Measurements from ENCODE around the gene CLCN1. TPM values are rescaled to one million over a fixed set of nuclear protein-coding genes. Genes with fewer than 3 reads are reported as not detected.

Gene CLCN1
- total and polyA plus RNA-seq, 10 of the 15 experiments (the other 5 are each of a cell fraction or from before 2014, with no cell fraction given) = 0.30 TPM; not detected in 9

- POLR2A ChIA-PET = interaction anchor here (0.5 kb wide), 1 partner anchor 57 kb away, joined by 3 read pairs; no protein-coding TSS in a partner anchor
- 55% methylated on average over 11 of the region's 11 CpGs for WGBS (ENCODE audit: insufficient coverage, insufficient replicate concordance, low lambda C conversion rate, missing lambda C conversion rate)
- no peak overlapping the region for H2AFZ ChIP-seq (ENCODE audit: control insufficient read depth, low read depth, low read length)
- H3K27ac ChIP-seq (ENCODE audit: control insufficient read depth, insufficient read depth) = no peak overlapping the region
- no peaks in the 10 kb centered on the region for H3K79me2 ChIP-seq (ENCODE audit: control insufficient read depth, insufficient read depth, low read length)
- H3K27me3 ChIP-seq (replicated peaks in 1 of 2; ENCODE audit: control insufficient read depth in 2 of 2, insufficient read depth in 2 of 2, low read length in 1 of 2) = peaks cover 10 to 25% of the 10 kb centered on the region in 2 experiments
- no peak overlapping the region for H3K9ac ChIP-seq (ENCODE audit: control insufficient read depth, insufficient read depth, low read length)
- DNase-seq (ENCODE audit: low read depth, low spot score) (no peak), FAIRE-seq (no peak), ATAC-seq (no peak)
- intact Hi-C loops (cut with micrococcal nuclease; ENCODE audit: unreplicated experiment) = no loop called here
- no peak overlapping the region for H3K4me2 ChIP-seq (ENCODE audit: control insufficient read depth, insufficient read depth)
- SMC1A ChIA-PET (ENCODE audit: uncharacterized antibody, unreplicated experiment) = no interaction called here
- H4K20me1 ChIP-seq (ENCODE audit: control insufficient read depth, insufficient read depth) = no peaks in the 10 kb centered on the region; the same call in 1 of the 2 replicates
- no peaks in the 10 kb centered on the region; the same call in 2 of the 3 replicates for H3K9me3 ChIP-seq (replicated peaks; ENCODE audit: control insufficient read depth, insufficient read depth, low read length)
- H3K4me3 ChIP-seq = no peak overlapping the region
- RAD21 ChIA-PET (ENCODE audit: unreplicated experiment) = no interaction called here
- in situ Hi-C loops (cut with MboI) = no loop called here
- CTCF ChIA-PET = interaction anchor here (1.9 kb wide), 1 partner anchor 57 kb away, joined by 5 read pairs; no protein-coding TSS in a partner anchor
- no peaks in the 10 kb centered on the region for H3K36me3 ChIP-seq (ENCODE audit: control insufficient read depth in 2 of 2, insufficient read depth in 2 of 2, low read length in 1 of 2)
- no peaks in the 10 kb centered on the region for H3K4me1 ChIP-seq (ENCODE audit: control insufficient read depth, insufficient read depth, low read length)
- BruUV-seq (replicated peaks) = no TSS peak
- TF ChIP-seq SPI1 (IDR thresholded peaks at IDR 0.05; ENCODE audit: borderline replicate concordance, insufficient read depth, low read depth, low read length) (peak; percentile 62), PKNOX1 (IDR thresholded peaks at IDR 0.05) (no peak)
These were observed 44.0 kb downstream of the CLCN1 start for GRCh38 chr7:143359771-143360353.

GRCh38 chr7:143360788-143361551, 45.1 kb downstream of the CLCN1 start:
- H3K4me2 ChIP-seq (ENCODE audit: control insufficient read depth, insufficient read depth) = no peak overlapping the region
- intact Hi-C loops (cut with micrococcal nuclease; ENCODE audit: unreplicated experiment) = no loop called here
- RAD21 ChIA-PET (ENCODE audit: unreplicated experiment) = no interaction called here

More at GRCh38 chr7:143360788-143361551, 45.1 kb downstream of the CLCN1 start:
- POLR2A ChIA-PET = no interaction called here
- H2AFZ ChIP-seq (ENCODE audit: control insufficient read depth, low read depth, low read length) = no peak overlapping the region
- 57% methylated on average over 13 of the region's 19 CpGs for WGBS (ENCODE audit: insufficient coverage, insufficient replicate concordance, low lambda C conversion rate, missing lambda C conversion rate)
- no peaks in the 10 kb centered on the region; the same call in 1 of the 2 replicates for H4K20me1 ChIP-seq (ENCODE audit: control insufficient read depth, insufficient read depth)
- H3K36me3 ChIP-seq (ENCODE audit: control insufficient read depth in 2 of 2, insufficient read depth in 2 of 2, low read length in 1 of 2) = no peaks in the 10 kb centered on the region
- no peak overlapping the region for H3K4me3 ChIP-seq
- CTCF ChIA-PET = interaction anchor here (1.0 to 1.9 kb wide), 2 partner anchors 19 to 56 kb away, joined by 3 to 5 read pairs; no protein-coding TSS in a partner anchor
- no peaks in the 10 kb centered on the region; the same call in 2 of the 3 replicates for H3K9me3 ChIP-seq (replicated peaks; ENCODE audit: control insufficient read depth, insufficient read depth, low read length)
- ATAC-seq (no peak), DNase-seq (ENCODE audit: low read depth, low spot score) (no peak), FAIRE-seq (no peak)
- no peaks in the 10 kb centered on the region for H3K79me2 ChIP-seq (ENCODE audit: control insufficient read depth, insufficient read depth, low read length)
- no peak overlapping the region for H3K27ac ChIP-seq (ENCODE audit: control insufficient read depth, insufficient read depth)
- peaks cover 10 to 25% of the 10 kb centered on the region in 2 experiments for H3K27me3 ChIP-seq (replicated peaks in 1 of 2; ENCODE audit: control insufficient read depth in 2 of 2, insufficient read depth in 2 of 2, low read length in 1 of 2)
- H3K4me1 ChIP-seq (ENCODE audit: control insufficient read depth, insufficient read depth, low read length) = no peaks in the 10 kb centered on the region
- TF ChIP-seq EZH2 (IDR thresholded peaks at IDR 0.05; ENCODE audit: borderline replicate concordance, control insufficient read depth, low read depth, low read length) = no peak
- TF ChIP-seq GATAD2B (conservative IDR thresholded peaks at IDR 0.05; ENCODE audit: low read depth) = no peak
- TF ChIP-seq EP300 (IDR thresholded peaks at IDR 0.05; ENCODE audit: borderline replicate concordance in 1 of 2, control insufficient read depth in 1 of 2, low read depth in 2 of 2, low read length in 2 of 2) = no peak
- no peak for TF ChIP-seq PKNOX1 (IDR thresholded peaks at IDR 0.05)
- TF ChIP-seq TBL1XR1 (IDR thresholded peaks at IDR 0.05; ENCODE audit: low read depth, low read length) = no peak
- no peak for TF ChIP-seq TAF1 (IDR thresholded peaks at IDR 0.05; ENCODE audit: borderline replicate concordance, low read depth, low read length)
- no peak for TF ChIP-seq ZZZ3 (IDR thresholded peaks at IDR 0.05; ENCODE audit: control insufficient read depth, insufficient read length, low read depth)
- no peak for TF ChIP-seq KAT2A (conservative IDR thresholded peaks at IDR 0.05; ENCODE audit: control insufficient read depth, low read depth, low read length)
- TF ChIP-seq NFIC (IDR thresholded peaks at IDR 0.05; ENCODE audit: low read depth, low read length) = no peak
- TF ChIP-seq CHD1 (IDR thresholded peaks at IDR 0.05; ENCODE audit: low read depth, low read length) = no peak
- no TSS peak for BruUV-seq (replicated peaks)
- in situ Hi-C loops (cut with MboI) = no loop called here
- H3K9ac ChIP-seq (ENCODE audit: control insufficient read depth, insufficient read depth, low read length) = no peak overlapping the region
- SMC1A ChIA-PET (ENCODE audit: uncharacterized antibody, unreplicated experiment) = no interaction called here
